ENCODE measurements around the gene PLPP7.
"Not testable (repeated sequence)": the region's sequence is repeated elsewhere in the genome, so short reads cannot be mapped to it uniquely, and the experiment has no call there.

The PLPP7 gene
- long read RNA-seq, donor 1, partial matches to known transcripts = 0 of 1 reads
- long read RNA-seq, donor 1, other reads (novel, unspliced or antisense) = 0 of 1 reads
- long read RNA-seq, donor 2, partial matches to known transcripts = 0 of 4 reads
- long read RNA-seq, donor 2, other reads (novel, unspliced or antisense) = 0 of 4 reads
- long read RNA-seq, donor 3, partial matches to known transcripts = 0 of 1 reads
- long read RNA-seq, donor 3, other reads (novel, unspliced or antisense) = 0 of 1 reads
- long read RNA-seq, donor 4, partial matches to known transcripts = 0 of 3 reads
- long read RNA-seq, donor 4, other reads (novel, unspliced or antisense) = 0 of 3 reads
- long read RNA-seq, donor 5 = 0 reads
- long read RNA-seq, donor 6, partial matches to known transcripts = 0 of 1 reads
- long read RNA-seq, donor 6, other reads (novel, unspliced or antisense) = 0 of 1 reads
- long read RNA-seq, donor 7 = 0 reads
- long read RNA-seq, donor 8, partial matches to known transcripts = 0 of 3 reads
- long read RNA-seq, donor 8, other reads (novel, unspliced or antisense) = 0 of 3 reads

- peak; percentile 49 for DNase-seq
Measured at GRCh38 chr9:131289301-131290035, at the start of gene PLPP7. Gene PLPP7, plus strand, starts transcription at chr9:131289723. Its CDS starts 275 bp downstream, at chr9:131289998.

GRCh38 chr9:131240047-131240921 is 49.2 kb upstream of the PLPP7 start:
- peak; percentile 19 for DNase-seq

DNA sequence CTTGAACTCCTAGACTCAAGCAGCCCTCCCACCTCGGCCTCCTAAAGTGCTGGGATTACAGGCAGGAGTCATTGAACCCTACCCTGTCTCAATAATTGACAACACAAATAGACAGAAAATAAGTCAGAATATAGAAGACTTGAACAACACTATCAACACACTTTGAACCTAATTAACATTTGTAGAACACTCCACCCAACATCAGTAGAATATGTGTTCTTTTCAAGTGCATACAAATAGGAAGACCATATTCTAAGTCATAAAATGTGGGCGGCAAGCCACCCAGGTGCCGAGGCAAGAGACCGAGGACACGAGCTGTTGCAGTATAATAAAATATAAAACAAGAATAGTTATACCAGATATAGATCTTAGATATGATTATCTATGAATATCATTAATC is 45.2 kb upstream of the PLPP7 start:
- not testable (repeated sequence) for DNase-seq

DNA sequence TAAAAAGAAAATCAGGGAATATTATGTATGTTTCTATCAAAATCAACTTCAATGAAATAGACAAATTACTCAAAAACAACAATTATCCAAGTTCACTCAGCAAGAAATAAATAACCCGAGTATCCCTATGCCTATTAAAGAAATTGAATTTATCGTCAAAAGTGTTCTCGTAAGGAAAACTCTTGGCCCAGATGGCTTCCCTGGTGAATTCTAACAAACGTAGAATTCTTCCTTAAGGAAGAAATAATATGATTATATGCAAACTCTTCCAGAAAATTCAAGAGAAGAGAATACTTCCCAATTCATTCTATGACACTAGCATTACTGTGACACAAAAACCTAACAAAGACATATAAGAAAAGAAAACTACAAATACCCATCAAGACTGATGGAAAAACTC is 42.9 kb upstream of the PLPP7 start:
- no peak for DNase-seq

- DNase-seq = no peak
Measured at GRCh38 chr9:131252120-131252519, 37.4 kb upstream of the PLPP7 start.

GRCh38 chr9:131253891-131254491 is 35.5 kb upstream of the PLPP7 start:
- DNase-seq = no peak

- DNase-seq = no peak
Measured at GRCh38 chr9:131254626-131255025, 34.9 kb upstream of the PLPP7 start.

DNA sequence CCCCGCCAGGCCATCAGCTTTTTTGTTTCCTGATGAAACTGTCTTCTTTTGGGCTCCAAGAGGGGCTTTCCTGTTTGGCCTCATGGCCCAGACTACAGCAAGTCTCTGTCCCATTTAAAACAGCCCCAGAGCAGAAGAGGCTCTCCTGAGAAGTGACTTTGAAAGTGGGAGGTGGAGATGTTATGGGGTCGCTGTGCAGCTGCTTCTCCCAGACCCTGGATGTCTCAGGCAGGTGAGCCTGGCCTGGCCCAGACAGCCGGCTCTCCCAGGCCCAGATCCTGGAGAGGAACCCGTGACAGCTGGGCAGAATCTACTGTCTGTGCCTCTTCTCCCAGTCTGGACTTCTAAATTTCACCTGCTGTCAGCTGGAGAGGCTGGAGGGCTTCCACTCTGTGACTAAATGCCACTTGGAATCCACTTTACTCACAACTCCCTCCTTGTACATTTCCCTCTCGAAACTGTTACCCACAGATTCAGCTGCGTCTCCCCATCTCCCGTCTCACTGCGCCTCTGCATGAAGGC is 33.8 kb upstream of the PLPP7 start:
- peak; percentile 1 for DNase-seq

- DNase-seq = no peak
Measured at GRCh38 chr9:131257266-131258025, 32.1 kb upstream of the PLPP7 start.

DNA sequence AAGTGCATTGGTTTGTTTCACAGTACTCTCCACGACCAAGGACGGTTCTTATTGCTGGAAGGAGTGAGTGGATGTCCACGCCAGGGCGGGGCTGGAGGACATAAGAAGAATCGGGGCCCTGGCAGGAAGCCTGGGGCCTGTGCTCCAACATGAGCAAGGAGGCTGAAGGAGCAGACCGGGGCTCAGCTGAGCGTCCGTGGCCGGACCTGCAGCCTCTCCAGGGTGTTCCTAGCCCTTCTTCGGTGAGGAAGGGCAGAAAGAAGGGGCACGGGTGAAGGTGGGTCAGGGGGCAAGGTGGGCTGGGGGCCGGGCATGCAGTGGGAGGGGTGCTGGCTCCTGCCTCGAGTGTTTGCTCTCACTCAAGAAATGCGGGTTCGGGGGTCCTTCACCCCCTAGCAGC is 31.3 kb upstream of the PLPP7 start:
- no peak for DNase-seq

GRCh38 chr9:131258698-131259431 is 30.7 kb upstream of the PLPP7 start:
- peak; percentile 0 for DNase-seq

DNA sequence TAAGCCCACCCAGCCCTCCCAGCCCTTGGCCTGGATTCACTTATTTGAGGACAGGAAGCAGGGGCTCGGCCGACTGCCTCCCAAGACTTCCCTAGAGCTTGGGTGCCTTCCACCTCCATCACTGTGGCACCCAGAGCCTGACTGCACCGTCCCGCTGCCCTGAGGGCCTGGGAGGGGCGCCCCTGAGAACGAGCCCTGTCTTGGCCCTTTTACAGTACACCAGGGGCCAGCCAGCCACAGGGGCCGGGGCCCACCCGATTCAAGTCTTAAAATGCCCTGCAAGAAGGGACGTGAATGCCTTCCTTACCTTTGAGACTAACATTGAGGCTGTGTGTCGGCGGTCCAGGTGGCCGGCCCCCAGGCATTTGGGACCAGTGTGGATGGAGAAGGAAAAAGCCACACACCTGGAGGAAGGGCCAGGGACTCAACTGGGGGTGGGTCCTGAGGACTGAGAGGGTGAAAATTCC is 30.1 kb upstream of the PLPP7 start:
- peak; percentile 0 for DNase-seq

DNA sequence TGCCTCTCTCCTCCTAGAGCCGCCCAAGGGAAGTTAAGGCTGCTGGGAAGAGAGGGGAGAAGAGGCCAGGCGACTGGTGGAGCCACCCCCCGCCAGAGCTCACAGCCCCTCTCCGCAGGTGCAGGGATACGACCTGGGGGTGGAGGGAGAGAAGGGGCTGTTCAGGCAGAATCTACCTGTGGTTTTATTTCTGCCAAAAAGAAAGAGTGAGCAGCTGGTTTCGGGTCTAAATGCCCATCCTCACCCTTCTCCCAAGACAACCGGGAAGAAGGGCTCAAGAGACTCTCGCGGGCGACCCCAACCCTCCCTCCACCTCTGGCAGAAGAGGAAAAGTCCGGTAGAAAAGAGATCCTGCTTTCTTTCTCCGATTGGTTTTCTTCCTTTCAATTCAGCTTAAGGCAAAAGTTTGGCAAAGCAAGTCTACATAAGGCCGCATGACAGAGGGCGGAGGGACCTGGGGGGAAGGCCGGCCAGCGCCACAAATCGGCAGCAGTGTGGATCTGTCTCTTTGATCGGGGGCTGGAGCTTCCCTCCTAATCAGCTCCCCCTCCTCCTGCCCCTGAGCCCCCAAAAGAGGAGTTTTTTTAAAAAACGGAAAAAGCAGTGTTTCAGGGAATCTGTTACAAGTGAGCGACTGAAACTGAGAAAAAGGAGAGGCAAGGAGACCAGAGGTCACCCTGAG is 29.5 kb upstream of the PLPP7 start:
- peak; percentile 0 for DNase-seq

- no peak for DNase-seq
Measured at GRCh38 chr9:131260751-131261452, 28.6 kb upstream of the PLPP7 start.

DNA sequence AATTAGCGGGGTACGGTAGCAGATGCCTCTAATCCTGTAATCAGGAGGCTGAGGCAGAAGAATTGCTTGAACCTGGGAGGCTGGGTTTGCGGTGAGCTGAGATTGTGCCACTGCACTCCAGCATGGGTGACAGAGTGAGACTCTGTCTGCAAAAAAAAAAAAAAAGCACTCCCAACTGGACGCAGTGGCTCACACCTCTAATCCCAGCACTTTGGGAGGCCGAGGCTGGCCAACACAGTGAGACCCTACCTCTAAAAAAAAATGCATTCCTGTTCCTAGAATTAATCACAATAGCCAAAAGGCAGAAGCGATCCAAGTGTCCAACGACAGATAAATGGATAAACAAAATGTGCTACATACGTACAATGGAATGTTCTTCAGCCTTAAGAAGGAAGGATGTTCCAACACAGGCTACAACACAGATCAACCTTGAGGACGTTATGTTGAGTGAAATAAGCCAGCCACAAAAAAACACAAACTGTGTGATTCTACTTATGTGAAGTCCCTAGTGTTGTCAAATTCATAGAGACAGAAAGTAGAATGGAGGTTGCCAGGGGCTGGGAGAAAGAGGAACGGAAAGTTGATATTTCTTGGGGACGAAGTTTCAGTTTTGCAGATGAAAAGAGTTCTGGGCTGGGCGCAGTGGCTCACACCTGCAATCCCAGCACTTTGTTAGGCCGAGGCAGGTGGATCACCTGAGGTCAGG is 27.0 kb upstream of the PLPP7 start:
- no peak for DNase-seq

GRCh38 chr9:131263033-131263343 is 26.5 kb upstream of the PLPP7 start:
- not testable (repeated sequence) for DNase-seq

DNA sequence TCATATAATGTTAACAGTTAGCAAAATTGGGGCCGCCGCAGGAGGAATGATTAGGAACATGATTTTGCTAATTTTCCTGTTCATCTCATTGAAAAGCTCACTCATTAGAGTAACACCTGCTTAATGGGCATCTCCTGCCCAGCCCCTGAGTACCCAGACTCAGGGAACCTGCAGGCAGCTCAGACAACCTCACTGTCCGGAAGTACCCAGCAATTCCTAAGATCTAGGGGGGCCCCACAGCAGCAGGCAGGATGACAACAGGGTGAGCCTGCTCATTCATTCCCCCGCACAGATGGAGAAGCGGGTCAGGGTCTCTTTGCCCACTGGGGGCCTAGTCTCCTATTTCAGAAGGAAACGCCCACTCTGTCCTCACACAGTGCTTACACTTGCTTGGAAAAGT is 25.8 kb upstream of the PLPP7 start:
- no peak for DNase-seq

DNA sequence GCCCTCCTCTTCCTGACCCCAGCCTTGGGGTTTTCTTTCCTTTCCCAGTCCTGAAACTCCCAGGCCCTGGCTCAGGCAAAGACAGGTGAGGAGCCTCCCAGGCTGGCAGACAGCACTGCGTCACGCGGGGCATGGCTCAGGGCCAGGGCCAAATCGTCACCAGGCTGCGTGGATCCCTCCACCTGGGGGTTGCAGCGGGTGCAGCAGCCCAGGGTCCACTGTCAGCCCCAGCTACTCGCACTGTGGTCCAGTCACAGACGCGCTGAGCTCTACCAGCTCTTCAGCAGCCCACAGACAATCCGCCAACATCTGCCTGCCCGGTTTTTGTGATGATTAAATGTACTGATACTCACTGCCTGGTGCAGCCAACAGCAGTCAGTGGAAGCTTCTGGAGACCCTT is 25.3 kb upstream of the PLPP7 start:
- no peak for DNase-seq

All from right kidney (tissue), 9 donors.